ENCODE measurements around the gene SLC25A6.
"Not testable (repeated sequence)": the region's sequence is repeated elsewhere in the genome, so short reads cannot be mapped to it uniquely, and the experiment has no call there.

SLC25A6 gene

DNA sequence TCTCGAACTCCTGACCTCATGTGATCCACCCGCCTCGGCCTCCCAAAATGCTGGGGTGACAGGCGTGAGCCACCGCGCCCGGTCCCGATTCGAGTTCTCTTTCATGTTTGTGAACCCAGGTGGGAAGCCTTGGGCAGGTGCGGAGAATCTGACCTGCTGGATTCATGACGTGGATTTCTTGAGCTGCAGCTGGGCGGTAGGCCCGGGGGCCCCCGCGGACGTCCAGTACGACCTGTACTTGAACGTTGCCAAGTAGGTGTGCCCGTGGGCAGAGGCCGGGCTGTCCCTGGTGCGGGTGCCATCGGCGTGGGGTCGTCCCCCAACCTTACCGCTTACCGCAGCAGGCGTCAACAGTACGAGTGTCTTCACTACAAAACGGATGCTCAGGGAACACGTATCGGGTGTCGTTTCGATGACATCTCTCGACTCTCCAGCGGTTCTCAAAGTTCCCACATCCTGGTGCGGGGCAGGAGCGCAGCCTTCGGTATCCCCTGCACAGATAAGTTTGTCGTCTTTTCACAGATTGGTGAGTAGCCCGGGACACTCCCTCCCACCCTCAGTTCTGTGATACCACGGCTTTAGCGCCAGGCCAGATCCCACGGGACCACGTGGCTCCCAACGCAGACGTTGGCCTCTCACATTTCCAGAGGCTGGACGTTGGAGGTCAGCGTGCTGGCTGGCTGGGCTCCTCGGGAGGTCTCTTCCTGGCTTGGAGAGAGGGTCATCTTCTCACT is 39.8 kb downstream of the SLC25A6 start:
- no peak for DNase-seq

DNA sequence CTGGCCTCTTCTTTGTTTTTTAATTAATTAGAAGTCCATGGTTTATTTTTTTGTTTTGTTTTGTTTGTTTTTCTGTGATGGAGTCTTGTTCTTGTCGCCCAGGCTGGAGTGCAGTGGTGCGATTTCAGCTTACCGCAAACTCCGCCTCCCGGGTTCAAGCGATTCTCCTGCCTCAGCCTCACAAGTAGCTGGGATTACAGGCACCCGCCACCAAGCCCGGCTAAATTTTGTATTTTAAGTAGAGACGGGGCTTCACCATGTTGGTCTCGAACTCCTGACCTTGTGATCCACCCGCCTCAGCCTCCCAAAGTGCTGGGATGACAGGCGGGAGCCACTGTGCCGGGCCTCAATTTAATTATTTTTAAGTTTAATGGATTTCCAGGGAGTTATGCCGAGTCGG is 42.3 kb downstream of the SLC25A6 start:
- DNase-seq = not testable (repeated sequence)

DNA sequence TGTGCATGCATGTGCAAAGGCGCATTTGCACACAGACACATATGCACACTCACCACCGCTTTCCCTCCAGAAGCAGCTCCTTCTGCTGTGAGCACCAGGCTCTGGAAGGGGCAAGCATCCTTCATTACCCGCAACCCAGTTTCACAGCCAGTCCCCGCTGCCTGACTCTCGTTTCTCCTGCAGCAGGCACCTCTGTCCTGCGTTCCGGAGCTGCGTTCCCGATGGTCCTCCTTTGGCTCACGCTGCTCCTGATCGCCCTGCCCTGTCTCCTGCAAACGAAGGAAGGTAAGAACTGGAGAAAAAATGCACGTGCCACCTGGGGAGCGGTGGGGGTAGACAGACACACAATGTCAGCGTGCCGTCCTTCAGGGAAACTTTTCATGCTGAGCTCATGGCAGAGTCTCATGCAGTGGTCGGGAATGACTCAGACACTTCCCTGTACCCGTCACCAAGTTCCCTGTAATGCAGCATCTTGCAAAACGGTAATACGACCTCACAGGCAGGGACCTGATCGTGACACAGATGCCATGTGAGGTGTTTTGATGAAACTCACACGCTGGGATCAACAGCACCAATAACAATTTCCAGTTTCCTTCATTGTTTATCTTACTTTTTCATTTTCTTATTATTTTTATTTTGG is 50.2 kb downstream of the SLC25A6 start:
- DNase-seq = no peak

DNA sequence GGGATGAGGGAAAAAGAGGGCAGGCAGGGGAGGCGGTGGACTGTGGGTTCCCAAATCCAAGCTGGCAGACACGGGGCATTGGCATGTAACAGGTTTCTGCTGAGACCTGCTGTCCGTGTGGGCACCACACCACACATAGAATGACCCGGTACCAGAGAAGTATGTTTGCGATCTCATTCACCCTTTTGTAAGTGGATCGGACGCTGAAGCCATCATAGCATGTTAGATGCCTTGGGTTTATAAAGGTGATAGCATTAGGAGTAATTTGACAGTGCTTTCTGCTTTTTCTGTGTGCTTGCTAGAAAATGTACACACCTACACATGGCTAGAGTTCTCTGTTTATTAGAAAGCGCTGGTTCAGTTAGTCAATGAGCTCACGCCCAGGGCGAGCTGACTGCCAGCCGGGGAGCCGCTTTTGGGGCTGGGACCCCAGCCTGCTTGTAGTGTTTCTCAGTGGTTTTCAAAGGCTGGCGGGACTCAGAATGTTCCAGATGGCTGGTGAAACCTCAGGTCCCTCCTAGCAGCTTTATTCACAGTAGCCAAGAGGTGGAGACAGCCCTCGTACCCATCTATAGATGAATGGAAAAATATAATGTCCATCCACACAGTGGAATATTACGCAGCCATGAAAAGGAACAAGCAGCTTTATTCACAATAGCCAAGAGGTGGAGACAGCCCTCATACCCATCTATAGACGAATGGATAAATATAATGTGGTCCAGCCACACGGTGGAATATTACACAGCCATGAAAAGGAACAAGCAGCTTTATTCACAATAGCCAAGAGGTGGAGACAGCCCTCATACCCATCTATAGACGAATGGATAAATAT is 54.7 kb downstream of the SLC25A6 start:
- no peak for DNase-seq

DNA sequence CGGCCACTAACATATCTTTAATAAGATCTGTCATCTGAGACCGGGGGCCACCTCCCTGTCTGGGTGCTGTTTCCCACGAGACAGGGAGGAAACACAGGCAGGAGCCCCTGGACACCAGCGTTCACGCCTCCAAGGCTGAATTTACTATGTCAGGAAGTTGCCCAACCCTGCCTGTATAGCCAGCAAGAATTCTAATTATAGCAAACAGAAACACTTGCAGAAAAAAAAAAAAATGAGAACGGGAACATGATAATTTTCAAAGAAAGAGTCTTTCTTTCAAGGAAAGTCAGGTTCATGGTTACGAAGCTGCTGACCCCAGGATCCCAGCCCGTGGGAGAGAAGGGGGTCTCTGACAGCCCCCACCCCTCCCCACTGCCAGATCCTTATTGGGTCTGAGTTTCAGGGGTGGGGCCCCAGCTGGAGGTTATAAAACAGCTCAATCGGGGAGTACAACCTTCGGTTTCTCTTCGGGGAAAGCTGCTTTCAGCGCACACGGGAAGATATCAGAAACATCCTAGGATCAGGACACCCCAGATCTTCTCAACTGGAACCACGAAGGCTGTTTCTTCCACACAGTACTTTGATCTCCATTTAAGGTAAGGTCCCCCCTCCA is 55.5 kb downstream of the SLC25A6 start, which contains the start of gene IL3RA:
Gene IL3RA (plus strand): TSS at position 455 of the 613 bp plus-strand sequence. CDS start 4,981 bp downstream, outside the sequence.
- no peak for DNase-seq
